Dermis microvascular lymphatic vessel endothelial cell (primary cell): Measurements from ENCODE around the gene ANXA1. TPM values are rescaled to one million over a fixed set of nuclear protein-coding genes. Genes with fewer than 3 reads are reported as not detected.

Source experiments
- DNase-seq, 2 donors: peaks; one replicate each; pipeline versions ENCODE4 v3.0.0 to v3.0.0-alpha.2; 2010; ENCODE audit warnings: low read depth in 2 of 2
- total RNA-seq: library from RNA; depleted of rRNA; stranded (reverse); fragments of >200 nt; gene quantifications from 2 replicates; pipeline ENCODE4 v1.2.1, GENCODE V29; 2014

The ANXA1 gene
- total RNA-seq, 1 donor from 2014 or later, result 583 TPM

- DNase-seq, result no peak
Observed at GRCh38 chr9:73137914-73138313, 13.8 kb upstream of the ANXA1 start.

DNA sequence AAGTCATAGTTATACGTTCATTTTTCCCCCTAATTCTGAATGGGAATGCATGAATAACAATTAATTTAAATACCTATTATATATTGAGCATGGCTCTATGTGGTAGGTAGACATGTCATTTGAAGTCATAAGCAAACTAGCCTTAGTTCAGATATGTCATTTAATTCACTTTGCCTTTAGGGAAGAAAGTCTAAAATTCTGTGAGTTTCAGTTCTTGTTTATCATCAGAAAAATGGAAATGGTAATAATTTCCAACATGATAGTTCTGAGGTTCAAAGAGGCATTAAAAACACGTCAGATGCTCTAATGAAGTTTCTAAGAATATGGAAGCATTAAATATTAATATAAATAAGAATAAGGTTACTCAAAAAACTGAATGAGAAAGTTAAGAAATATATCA, 13.1 kb upstream of the ANXA1 start:
- DNase-seq, result no peak

- DNase-seq, result no peak
Observed at GRCh38 chr9:73141282-73141681, 10.4 kb upstream of the ANXA1 start.

GRCh38 chr9:73143711-73144328, 7.8 kb upstream of the ANXA1 start:
- DNase-seq, result peak in 1 of 2 donors; percentile 52

DNA sequence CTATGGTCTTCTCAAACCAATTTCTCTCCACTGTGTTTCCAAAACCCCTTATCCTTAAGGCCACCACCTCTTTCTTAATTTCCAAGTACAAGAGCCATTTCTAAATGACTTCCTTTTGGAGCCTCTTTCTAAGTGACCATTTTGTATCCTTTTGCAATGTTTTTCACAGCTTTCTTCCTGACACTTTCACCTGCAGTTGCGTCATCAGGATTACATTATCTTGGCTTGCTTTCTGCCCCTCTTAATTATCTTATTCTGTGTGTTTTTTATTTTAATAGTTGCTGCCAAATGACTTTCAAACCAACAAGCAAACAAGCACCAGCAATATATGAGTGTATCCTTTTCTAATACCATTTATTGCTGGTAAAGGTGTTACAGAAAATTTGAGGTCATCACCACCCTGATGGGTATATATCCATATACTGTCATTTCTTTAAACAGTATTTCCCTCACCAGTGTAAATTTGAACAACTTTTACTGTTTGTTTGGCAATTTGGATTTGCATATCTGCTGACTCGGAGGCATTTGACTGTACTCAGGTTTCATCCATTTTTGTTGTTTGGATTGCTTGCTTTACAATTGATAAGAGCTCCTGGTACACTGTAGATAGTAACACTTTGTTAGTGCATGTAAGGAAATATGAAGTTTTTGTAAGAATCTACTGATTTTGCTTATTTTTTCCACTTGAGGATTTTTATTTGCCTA, 5.4 kb upstream of the ANXA1 start:
- DNase-seq, result no peak

DNA sequence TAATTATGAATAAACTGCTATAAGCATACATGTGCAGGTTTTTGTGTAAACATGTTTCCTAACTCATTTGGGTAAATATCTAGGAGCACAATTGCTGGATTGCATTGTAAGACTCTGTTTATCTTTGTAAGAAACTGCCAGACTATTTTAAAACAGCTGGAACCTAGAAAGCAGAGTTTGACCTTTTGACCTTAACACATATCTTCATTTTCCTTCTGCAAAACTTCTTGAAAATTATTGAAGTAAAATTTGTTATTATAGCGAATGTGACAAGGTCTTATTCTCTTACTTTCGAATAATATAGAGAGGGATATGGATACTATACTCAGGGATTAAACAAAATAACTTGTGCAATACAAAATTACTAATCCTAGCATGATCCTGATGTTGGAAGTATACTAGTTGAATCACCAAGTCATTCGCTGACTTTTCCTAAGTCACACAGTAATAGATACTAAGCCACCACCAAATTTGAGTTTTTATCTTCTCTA, 3.2 kb upstream of the ANXA1 start:
- DNase-seq, result no peak

DNA sequence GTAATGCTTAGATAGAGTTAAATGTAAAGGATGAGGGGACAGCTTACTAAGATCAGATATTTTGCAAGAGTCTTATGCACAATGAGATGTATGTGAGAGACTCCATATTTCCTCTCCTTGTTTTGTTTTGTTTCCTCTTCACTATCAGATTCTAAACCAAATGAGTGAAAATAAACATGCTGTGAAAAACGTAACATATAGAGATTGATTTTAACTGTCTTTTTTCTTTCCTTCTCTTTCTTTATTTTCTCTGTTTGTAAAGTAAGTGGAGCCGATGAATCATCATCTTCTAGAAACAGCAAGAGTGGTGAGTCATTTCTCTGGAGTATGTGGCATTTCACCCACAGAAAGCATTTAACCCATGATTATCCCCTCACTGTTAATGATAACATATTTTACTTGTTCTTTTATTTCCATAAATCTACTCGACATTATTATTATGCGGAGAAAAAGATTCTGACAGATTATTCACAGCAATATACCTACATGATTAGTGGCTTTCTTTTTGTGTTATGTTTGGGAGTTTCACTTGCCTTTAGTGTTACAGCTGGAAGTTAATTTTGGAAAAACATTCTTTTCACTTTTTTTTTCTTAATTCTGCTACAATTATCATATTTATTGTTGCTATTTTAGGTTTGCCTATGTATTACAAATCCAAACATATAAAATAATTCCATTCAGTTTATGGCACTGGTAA, 2.1 kb upstream of the ANXA1 start:
- peak in 1 of 2 donors; percentile 82 for DNase-seq

DNA sequence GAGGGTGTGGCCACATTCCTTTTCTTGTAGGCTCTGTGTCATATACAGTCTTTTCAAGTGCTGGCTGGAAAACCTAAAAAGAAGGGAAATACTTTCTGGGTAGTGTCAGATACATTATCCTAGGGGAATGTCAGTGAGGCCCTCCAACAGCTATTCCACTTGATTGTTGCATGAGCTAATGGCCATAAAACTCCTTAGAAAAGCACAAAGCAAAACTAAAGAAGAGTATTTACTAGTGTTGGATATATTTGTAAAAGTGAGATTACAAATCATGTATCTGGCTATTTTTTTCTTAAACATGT, 829 bp downstream of the ANXA1 start:
- DNase-seq, result peak in 1 of 2 donors; percentile 39

DNA sequence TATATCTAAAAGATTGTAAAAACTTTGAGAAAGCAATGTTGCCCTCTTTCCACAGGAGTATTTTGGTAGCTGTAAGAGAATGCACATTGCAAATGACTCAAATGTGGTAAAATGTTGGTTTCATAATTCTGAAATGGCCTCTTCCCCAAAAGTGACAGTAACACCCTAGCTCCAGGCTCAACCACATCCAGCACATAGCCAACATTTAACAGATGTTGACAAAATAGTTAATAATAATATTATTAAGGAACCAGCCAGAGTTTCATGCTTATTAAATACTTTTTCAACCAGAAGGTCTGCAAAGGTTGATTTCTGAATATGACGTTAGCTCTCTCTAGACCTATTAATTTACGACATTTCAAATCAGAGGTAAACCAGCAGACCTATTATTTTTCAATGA, 1.3 kb downstream of the ANXA1 start:
- no peak for DNase-seq

GRCh38 chr9:73153793-73154227, 2.1 kb downstream of the ANXA1 start:
- DNase-seq, result peak in 1 of 2 donors; percentile 50

DNA sequence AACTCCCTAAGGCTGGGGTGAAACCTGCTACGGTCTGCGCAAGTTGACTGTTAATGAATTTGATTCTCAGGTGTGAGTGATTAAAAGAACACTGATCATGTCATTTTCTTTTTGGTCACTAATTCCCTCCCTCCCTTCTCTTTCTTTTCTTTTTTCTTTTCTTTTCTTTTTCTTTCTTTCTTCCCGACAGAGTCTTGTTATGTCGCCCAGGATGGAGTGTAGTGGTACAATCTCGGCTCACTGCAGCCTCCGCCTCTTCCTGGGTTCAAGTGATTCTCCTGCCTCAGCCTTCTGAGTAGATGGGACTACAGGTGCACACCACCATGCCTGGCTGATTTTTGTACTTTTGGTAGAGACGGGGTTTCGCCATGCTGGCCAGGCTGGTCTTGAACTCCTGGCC, 2.6 kb downstream of the ANXA1 start:
- DNase-seq, result no peak

- DNase-seq, result no peak
Observed at GRCh38 chr9:73154722-73155121, 3.1 kb downstream of the ANXA1 start.

DNA sequence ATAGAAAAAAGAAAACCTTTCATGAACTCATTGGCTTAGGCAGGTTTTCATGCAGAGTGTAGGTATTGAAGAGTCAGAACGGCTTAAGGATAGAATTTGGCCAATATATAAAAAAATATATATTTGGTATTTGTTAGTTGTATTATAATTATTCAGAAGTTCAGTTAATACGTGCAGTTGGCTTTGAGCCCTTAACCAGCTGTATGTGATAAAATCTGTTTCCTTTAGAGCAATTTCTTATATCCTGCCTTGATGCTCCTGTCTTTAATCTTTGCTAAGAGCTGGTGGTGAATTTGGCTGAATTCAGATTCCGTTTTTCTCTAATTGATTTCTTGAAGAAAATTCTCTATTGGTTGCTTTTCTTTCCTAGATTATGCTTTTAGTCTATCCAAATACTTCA, 3.7 kb downstream of the ANXA1 start:
- DNase-seq, result peak in 1 of 2 donors; percentile 33

DNA sequence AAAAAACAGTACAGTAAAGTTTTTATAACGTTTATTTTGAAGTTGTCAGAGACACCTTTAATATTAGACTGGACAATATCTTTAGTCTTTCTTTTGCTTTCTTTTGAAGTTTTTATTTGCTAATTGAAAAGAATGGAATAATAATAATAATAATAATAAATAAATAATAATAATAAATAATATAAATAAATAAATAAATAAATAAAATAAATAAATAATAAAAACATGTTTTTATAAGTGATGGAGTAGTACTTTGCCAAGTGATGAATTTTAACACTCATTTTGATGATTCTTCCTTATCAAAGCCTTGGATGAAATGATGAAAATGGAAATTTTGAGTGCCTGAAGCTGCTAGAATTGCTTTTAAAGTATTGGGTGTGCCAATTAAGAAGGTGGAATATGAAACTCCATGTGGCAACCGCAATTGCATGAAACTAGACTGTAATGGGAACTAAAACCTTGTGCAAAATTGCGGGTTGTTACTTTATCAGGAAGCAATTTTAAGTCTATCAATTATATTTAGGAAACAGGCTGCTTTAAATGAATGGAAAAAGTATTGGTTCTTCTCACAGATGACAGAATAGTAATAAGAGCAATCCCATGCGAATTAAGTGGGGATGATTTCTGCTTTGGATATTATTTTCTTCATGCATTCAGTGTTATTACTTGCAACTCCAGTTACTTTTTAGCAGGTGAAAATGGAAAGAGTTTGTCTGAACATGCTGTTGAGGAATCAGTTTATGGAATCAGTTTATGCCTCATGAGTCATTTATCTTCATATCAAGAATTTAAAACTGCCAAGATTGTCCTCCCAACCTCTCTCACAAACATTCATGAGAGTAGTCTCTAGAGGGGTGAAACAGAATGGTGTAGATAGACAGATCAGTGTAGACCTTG, 4.6 kb downstream of the ANXA1 start:
- DNase-seq, result no peak

DNA sequence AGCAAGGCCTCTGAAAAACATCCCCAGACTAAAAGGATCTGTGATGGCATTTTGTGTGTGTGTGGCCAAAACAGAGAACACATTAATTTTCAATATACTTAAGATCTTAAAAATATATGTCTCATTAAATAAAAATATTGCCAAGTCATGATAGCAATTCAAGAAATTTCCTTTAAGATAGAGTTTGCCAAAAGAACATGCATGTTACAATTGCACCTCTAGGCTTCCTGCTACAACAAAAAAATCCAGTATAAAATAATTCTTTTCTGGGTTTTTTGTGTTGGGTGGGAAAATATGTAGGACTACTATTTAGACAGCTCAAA, 5.2 kb downstream of the ANXA1 start:
- DNase-seq, result no peak

DNA sequence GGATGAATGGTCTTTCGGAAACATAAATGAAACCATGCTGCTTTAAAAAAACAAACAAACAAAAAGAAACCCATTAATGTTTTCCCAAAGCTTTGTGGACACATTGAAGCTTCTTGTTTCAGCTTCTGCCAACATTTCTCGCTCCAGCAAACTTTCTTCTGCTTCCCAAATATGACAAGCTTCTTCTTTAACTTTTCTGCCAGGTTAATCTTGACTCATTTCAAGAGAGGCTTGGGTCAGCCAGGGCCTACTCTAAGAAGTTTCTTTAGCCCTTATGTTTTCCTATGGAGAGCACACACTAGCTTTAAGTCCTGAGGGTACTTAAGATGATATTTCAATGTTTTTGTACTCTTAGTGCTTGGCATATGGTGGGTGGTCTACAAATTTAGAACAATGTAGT, 6.1 kb downstream of the ANXA1 start:
- no peak for DNase-seq

- DNase-seq, result peak in 1 of 2 donors; percentile 75
Observed at GRCh38 chr9:73158723-73159122, 7.1 kb downstream of the ANXA1 start.

GRCh38 chr9:73160868-73161267, 9.2 kb downstream of the ANXA1 start:
- DNase-seq, result no peak

- DNase-seq, result no peak
Observed at GRCh38 chr9:73162987-73163768, 11.5 kb downstream of the ANXA1 start.

DNA sequence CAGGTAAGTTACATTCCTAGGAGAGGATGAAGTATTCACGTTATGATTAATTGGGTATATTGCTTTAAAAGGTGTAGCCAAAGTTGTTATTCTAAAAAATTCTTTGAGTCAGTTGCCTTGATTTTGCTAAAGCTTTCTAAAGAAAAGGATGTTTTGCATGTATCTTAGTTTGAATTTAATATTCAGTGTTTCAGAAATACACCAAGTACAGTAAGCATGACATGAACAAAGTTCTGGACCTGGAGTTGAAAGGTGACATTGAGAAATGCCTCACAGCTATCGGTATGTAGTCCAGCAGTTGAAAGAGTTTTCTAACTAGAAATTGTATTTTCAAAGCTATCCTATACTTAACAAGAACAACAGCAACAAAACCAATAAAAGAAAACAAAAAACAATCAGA, 14.2 kb downstream of the ANXA1 start:
- DNase-seq, result no peak

GRCh38 chr9:73166468-73166867, 14.8 kb downstream of the ANXA1 start:
- no peak for DNase-seq
